ENCODE data around the gene MOBP.

Gene MOBP

GRCh38 chr3:39550354-39551051 lies 83.0 kb downstream of the MOBP start:
- DNase-seq, result no peak
